Loucy (cell line): ENCODE data around the gene RGL3.

Experiments used
- H2AFZ ChIP-seq: fragments of 200-600 bp; sonication (generic); 2 replicates; pipeline ENCODE4 v1.6.0; 2016; ENCODE audit warnings: antibody characterized with exemption, mild to moderate bottlenecking, low read length, moderate library complexity
- H3F3A ChIP-seq: fragments of 200-600 bp; 2 replicates; pipeline ENCODE4 v1.6.0; 2016; ENCODE audit warnings: antibody characterized with exemption, low read depth, mild to moderate bottlenecking
- H3K27me3 ChIP-seq: fragments of 200-600 bp; sonication (generic); 2 replicates; pipeline ENCODE4 v1.6.1; 2014; ENCODE audit warnings: low read length, mild to moderate bottlenecking; ENCODE audit not compliant: insufficient read depth, poor library complexity, severe bottlenecking
- H3K36me3 ChIP-seq: fragments of 200-600 bp; sonication (generic); 2 replicates; pipeline ENCODE4 v1.6.1; 2016; ENCODE audit warnings: low read length; ENCODE audit not compliant: insufficient read depth
- H3K4me1 ChIP-seq: fragments of 200-600 bp; sonication (generic); 2 replicates; pipeline ENCODE4 v1.5.1; 2014; ENCODE audit warnings: low read length, mild to moderate bottlenecking; ENCODE audit not compliant: insufficient read depth, poor library complexity, severe bottlenecking
- H3K4me2 ChIP-seq: fragments of 200-600 bp; sonication (generic); 2 replicates; pipeline ENCODE4 v1.6.0; 2014; ENCODE audit warnings: antibody characterized with exemption, low read length, low read depth, mild to moderate bottlenecking; ENCODE audit not compliant: poor library complexity, severe bottlenecking
- H3K4me3 ChIP-seq: fragments of 200-600 bp; sonication (generic); 2 replicates; pipeline ENCODE4 v1.5.1; 2014; ENCODE audit warnings: low read length, mild to moderate bottlenecking, mixed read lengths; ENCODE audit not compliant: poor library complexity, severe bottlenecking
- H3K79me2 ChIP-seq: fragments of 200-600 bp; sonication (generic); 2 replicates; pipeline ENCODE4 v1.6.1; 2014; ENCODE audit warnings: low read length; ENCODE audit not compliant: insufficient read depth
- H3K9ac ChIP-seq: fragments of 200-600 bp; sonication (generic); 2 replicates; pipeline ENCODE4 v1.6.0; 2014; ENCODE audit warnings: mild to moderate bottlenecking, low read depth, low read length, moderate library complexity; ENCODE audit not compliant: poor library complexity, severe bottlenecking
- H3K9me2 ChIP-seq: fragments of 200-600 bp; sonication (generic); replicated peaks from 2 replicates; pipeline ENCODE4 v1.6.1; 2016; ENCODE audit warnings: low read depth, low read length, mixed read lengths
- H3K9me3 ChIP-seq: fragments of 200-600 bp; sonication (generic); 2 replicates; pipeline ENCODE4 v1.6.1; 2014; ENCODE audit warnings: mild to moderate bottlenecking, antibody characterized with exemption, low read length, low read depth; ENCODE audit not compliant: insufficient read depth
- H4K20me1 ChIP-seq: fragments of 200-600 bp; sonication (generic); 2 replicates; pipeline ENCODE4 v1.6.0; 2014; ENCODE audit warnings: antibody characterized with exemption, low read length, mild to moderate bottlenecking; ENCODE audit not compliant: insufficient read depth, poor library complexity, severe bottlenecking
- CTCF ChIP-seq: fragments of 200-600 bp; sonication (generic); conservative IDR thresholded peaks from 2 replicates; pipeline ENCODE4 v1.5.1; 2014; ENCODE audit warnings: mild to moderate bottlenecking, antibody characterized with exemption, low read length
- EZH2phosphoT487 ChIP-seq: fragments of 200-600 bp; IDR thresholded peaks from 2 replicates; pipeline ENCODE4 v1.6.1; 2018; ENCODE audit warnings: antibody characterized with exemption, mild to moderate bottlenecking, moderate library complexity, borderline replicate concordance

The RGL3 gene

GRCh38 chr19:11375143-11375948 lies 43.8 kb downstream of the RGL3 start:
- H2AFZ ChIP-seq: peak overlapping the region; percentile 61
- peaks cover 5% of the 10 kb centered on the region for H4K20me1 ChIP-seq

GRCh38 chr19:11374433-11375142 lies 44.5 kb downstream of the RGL3 start, which contains the start of gene SWSAP1:
SWSAP1 (plus strand) TSS chr19:11374666; CDS start chr19:11374681, 15 bp downstream.
- Histone ChIP-seq H3K4me3 (peak within 1 kb of the TSS; percentile 90), H2AFZ (peak within 1 kb of the TSS; percentile 74), H3K9me3 (no peaks in the 10 kb centered on the region), H3K4me1 (peaks cover 33% of the 10 kb centered on the region), H3K9me2 (no peaks in the 10 kb centered on the region), H3K79me2 (peaks cover 20% of the 10 kb centered on the region; the same call in 1 of the 2 replicates), H3K36me3 (no peaks in the 10 kb centered on the region), H3K4me2 (peak within 1 kb of the TSS; percentile 92), H4K20me1 (peaks cover 5% of the 10 kb centered on the region), H3K27me3 (no peaks in the 10 kb centered on the region), H3K9ac (peak within 1 kb of the TSS; percentile 93), H3F3A (no peaks in the 10 kb centered on the region)
- TF ChIP-seq EZH2phosphoT487: no peak
- TF ChIP-seq CTCF: no peak

More at GRCh38 chr19:11375143-11375948, 43.8 kb downstream of the RGL3 start:
- Histone ChIP-seq H3K27me3 (no peaks in the 10 kb centered on the region), H3K9me2 (no peaks in the 10 kb centered on the region), H3K36me3 (no peaks in the 10 kb centered on the region), H3K9me3 (no peaks in the 10 kb centered on the region), H3F3A (no peaks in the 10 kb centered on the region), H3K4me1 (peaks cover 33% of the 10 kb centered on the region), H3K79me2 (peaks cover 20% of the 10 kb centered on the region; the same call in 1 of the 2 replicates), H3K9ac (peak overlapping the region; percentile 93), H3K4me2 (peak overlapping the region; percentile 92), H3K4me3 (peak overlapping the region; percentile 90)
- TF ChIP-seq EZH2phosphoT487: no peak
- TF ChIP-seq CTCF: no peak

- TF ChIP-seq CTCF (no peak), EZH2phosphoT487 (no peak)
- peak overlapping the region; percentile 90 for H3K4me3 ChIP-seq
- H3K9ac ChIP-seq: peak overlapping the region; percentile 93
- peak overlapping the region; percentile 77 for H3K4me2 ChIP-seq
- peaks cover 33% of the 10 kb centered on the region for H3K4me1 ChIP-seq
- H3K27me3 ChIP-seq: no peaks in the 10 kb centered on the region
- peaks cover 5% of the 10 kb centered on the region for H4K20me1 ChIP-seq
- no peak overlapping the region for H2AFZ ChIP-seq
- H3K79me2 ChIP-seq: peaks cover 20% of the 10 kb centered on the region; the same call in 1 of the 2 replicates
- H3F3A ChIP-seq: no peaks in the 10 kb centered on the region
- no peaks in the 10 kb centered on the region for H3K9me2 ChIP-seq
- H3K36me3 ChIP-seq: no peaks in the 10 kb centered on the region
- no peaks in the 10 kb centered on the region for H3K9me3 ChIP-seq
These were observed 45.2 kb downstream of the RGL3 start for GRCh38 chr19:11373885-11374432.
